CD14-positive monocyte (primary cell): ENCODE data around the gene KIRREL3. TPM values are rescaled to one million over a fixed set of nuclear protein-coding genes. Genes with fewer than 3 reads are reported as not detected.

Source experiments
- DNase-seq, 3 donors: peaks; one replicate each; pipeline ENCODE4 v3.0.0-alpha.2; 2011 to 2022
- H2AFZ ChIP-seq: 2 replicates; pipeline ENCODE4 v1.6.0; 2012; ENCODE audit warnings: mild to moderate bottlenecking, low read depth, low read length, inconsistent platforms; ENCODE audit not compliant: insufficient read depth, poor library complexity, severe bottlenecking
- H3K27ac ChIP-seq, 2 donors: 1 replicate in 1 of 2; 2 replicates in 1 of 2; pipeline ENCODE4 v1.5.1; 2012 to 2013; ENCODE audit warnings: low read length in 2 of 2, control low read depth in 1 of 2, inconsistent platforms in 1 of 2, low read depth in 1 of 2, mild to moderate bottlenecking in 1 of 2
- H3K27me3 ChIP-seq, 2 donors: one replicate each; pipeline versions ENCODE4 v1.6.0 to v1.6.1; 2011 to 2013; ENCODE audit warnings: low read length in 2 of 2; ENCODE audit not compliant: control insufficient read depth in 2 of 2, insufficient read depth in 2 of 2
- H3K36me3 ChIP-seq, 2 donors: replicated peaks in 1 of 2; 1 replicate in 1 of 2; 2 replicates in 1 of 2; pipeline versions ENCODE4 v1.5.1 to v1.6.1; 2012 to 2013; ENCODE audit warnings: low read length in 2 of 2, control low read depth in 1 of 2, inconsistent platforms in 1 of 2, mild to moderate bottlenecking in 1 of 2; ENCODE audit not compliant: insufficient read depth in 2 of 2, control insufficient read depth in 1 of 2
- H3K4me1 ChIP-seq, 2 donors: 1 replicate in 1 of 2; 2 replicates in 1 of 2; pipeline versions ENCODE4 v1.5.1 to v1.6.1; 2012 to 2013; ENCODE audit warnings: low read length in 2 of 2, control low read depth in 1 of 2, inconsistent platforms in 1 of 2, mild to moderate bottlenecking in 1 of 2, moderate library complexity in 1 of 2; ENCODE audit not compliant: insufficient read depth in 2 of 2, control insufficient read depth in 1 of 2
- H3K4me2 ChIP-seq: replicated peaks from 2 replicates; pipeline ENCODE3; 2012; ENCODE audit warnings: low read length, moderate library complexity, mild to moderate bottlenecking; ENCODE audit not compliant: poor library complexity, severe bottlenecking; ENCODE audit errors: extremely low read depth
- H3K4me3 ChIP-seq, 3 experiments: fragments of 200-600 bp in 1 of 3; sonication (generic) in 1 of 3; replicated peaks in 1 of 3; 1 replicate in 2 of 3; 2 replicates in 1 of 3; pipeline ENCODE4 v1.5.1; 2011 to 2013; ENCODE audit warnings: low read length in 3 of 3, mild to moderate bottlenecking in 3 of 3, control low read depth in 2 of 3, low read depth in 2 of 3, inconsistent platforms in 1 of 3, moderate library complexity in 1 of 3
- H3K79me2 ChIP-seq: 2 replicates; pipeline ENCODE4 v1.6.0; 2012; ENCODE audit warnings: mild to moderate bottlenecking, control low read depth, inconsistent platforms, low read length, moderate library complexity; ENCODE audit not compliant: insufficient read depth
- H3K9ac ChIP-seq: 2 replicates; pipeline ENCODE4 v1.6.0; 2017; ENCODE audit warnings: low read length, mild to moderate bottlenecking; ENCODE audit not compliant: insufficient read depth, poor library complexity, severe bottlenecking
- H3K9me3 ChIP-seq, 2 donors: replicated peaks in 1 of 2; 1 replicate in 1 of 2; 2 replicates in 1 of 2; pipeline versions ENCODE4 v1.5.1 to v1.6.1; 2012 to 2013; ENCODE audit warnings: low read length in 2 of 2, control low read depth in 1 of 2; ENCODE audit not compliant: control insufficient read depth in 1 of 2, insufficient read depth in 1 of 2
- H4K20me1 ChIP-seq: 2 replicates; pipeline ENCODE4 v1.6.0; 2012; ENCODE audit warnings: mild to moderate bottlenecking, low read length, control low read depth, moderate library complexity; ENCODE audit not compliant: insufficient read depth
- H3K27ac Mint-ChIP-seq, 7 donors: one replicate each; pipeline ENCODE4 v1.8.0; 2020; ENCODE audit warnings: mild to moderate bottlenecking in 7 of 7, mixed read lengths in 7 of 7, moderate library complexity in 6 of 7, inconsistent platforms in 2 of 7
- H3K27me3 Mint-ChIP-seq, 3 donors: one replicate each; pipeline ENCODE4 v1.8.0; 2021 to 2022; ENCODE audit warnings: low read depth in 3 of 3, mild to moderate bottlenecking in 3 of 3, mixed read lengths in 3 of 3, moderate library complexity in 3 of 3, inconsistent platforms in 1 of 3
- H3K36me3 Mint-ChIP-seq, 2 donors: one replicate each; pipeline ENCODE4 v1.8.0; 2020; ENCODE audit warnings: mixed read lengths in 2 of 2, inconsistent platforms in 1 of 2, mild to moderate bottlenecking in 1 of 2
- H3K4me1 Mint-ChIP-seq: one replicate; pipeline ENCODE4 v1.8.0; 2020; ENCODE audit warnings: mild to moderate bottlenecking, mixed read lengths
- H3K4me3 Mint-ChIP-seq, 2 donors: one replicate each; pipeline ENCODE4 v1.8.0; 2020; ENCODE audit warnings: mild to moderate bottlenecking in 2 of 2, mixed read lengths in 2 of 2, moderate library complexity in 1 of 2
- H3K9me3 Mint-ChIP-seq, 7 donors: one replicate each; pipeline ENCODE4 v1.8.0; 2020 to 2022; ENCODE audit warnings: mixed read lengths in 7 of 7, mild to moderate bottlenecking in 6 of 7, moderate library complexity in 6 of 7, inconsistent platforms in 2 of 7
- WGBS: methylation state at CpG from one replicate; pipeline ENCODE4 v1.1.5; 2013; ENCODE audit warnings: missing lambda C conversion rate; ENCODE audit not compliant: insufficient coverage; 5-methylcytosine and 5-hydroxymethylcytosine counted together
- intact Hi-C, 2 donors: fragments of 100-400 bp; cut with micrococcal nuclease; formaldehyde crosslinking; loops; one replicate each; pipeline versions ENCODE4 v1.15.0 to v1.15.1; 2023
- polyA plus RNA-seq, 3 donors: library from polyadenylated mRNA; depleted of rRNA in 1 of 3; unstranded in 2 of 3; stranded (reverse) in 1 of 3; fragments of 300-500 nt in 2 of 3; fragments of >200 nt in 1 of 3; fragmentation: Illumina TruSeq in 2 of 3; gene quantifications; 1 replicate in 2 of 3; 2 replicates in 1 of 3; pipeline ENCODE4 v1.2.3, GENCODE V29; 2012 to 2021
- TF ChIP-seq, protein P1 (sequence below): fragments of 200-600 bp; IDR thresholded peaks from one replicate; pipeline ENCODE4 v1.8.0; 2022; ENCODE audit warnings: antibody characterized with exemption, mild to moderate bottlenecking

Gene KIRREL3
- polyA plus RNA-seq, 3 donors = not detected

DNA sequence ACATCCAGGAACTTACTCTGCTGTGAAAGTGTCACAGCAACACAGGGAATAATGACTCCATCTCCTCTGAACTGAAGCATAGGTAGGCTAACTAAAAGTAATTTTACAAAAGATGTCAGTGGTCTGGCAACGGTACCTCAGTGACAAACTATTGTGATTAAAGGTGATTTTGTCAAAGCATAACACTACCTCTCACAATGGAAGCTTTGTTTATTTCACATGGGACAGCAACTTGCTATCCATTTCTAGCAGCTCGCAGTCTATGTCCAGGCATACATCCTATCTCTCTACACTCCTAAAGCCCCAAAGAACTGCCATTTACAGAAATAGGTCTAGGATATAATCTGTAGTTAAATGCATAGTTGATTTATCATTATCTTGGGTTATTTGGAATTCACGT, 163.0 kb downstream of the KIRREL3 start:
- Histone ChIP-seq H2AFZ (no peak overlapping the region), H3K4me2 (no peak overlapping the region), H3K9ac (no peak overlapping the region), H3K27me3 (no peaks in the 10 kb centered on the region), H3K36me3 (no peaks in the 10 kb centered on the region), H3K27ac (no peak overlapping the region), H4K20me1 (no peaks in the 10 kb centered on the region), H3K4me3 (no peak overlapping the region), H3K79me2 (no peaks in the 10 kb centered on the region), H3K4me1 (no peaks in the 10 kb centered on the region), H3K9me3 (no peaks in the 10 kb centered on the region)
- H3K4me1 Mint-ChIP-seq = no peaks in the 10 kb centered on the region
- DNase-seq = no peak
- TF ChIP-seq, protein P1, sequence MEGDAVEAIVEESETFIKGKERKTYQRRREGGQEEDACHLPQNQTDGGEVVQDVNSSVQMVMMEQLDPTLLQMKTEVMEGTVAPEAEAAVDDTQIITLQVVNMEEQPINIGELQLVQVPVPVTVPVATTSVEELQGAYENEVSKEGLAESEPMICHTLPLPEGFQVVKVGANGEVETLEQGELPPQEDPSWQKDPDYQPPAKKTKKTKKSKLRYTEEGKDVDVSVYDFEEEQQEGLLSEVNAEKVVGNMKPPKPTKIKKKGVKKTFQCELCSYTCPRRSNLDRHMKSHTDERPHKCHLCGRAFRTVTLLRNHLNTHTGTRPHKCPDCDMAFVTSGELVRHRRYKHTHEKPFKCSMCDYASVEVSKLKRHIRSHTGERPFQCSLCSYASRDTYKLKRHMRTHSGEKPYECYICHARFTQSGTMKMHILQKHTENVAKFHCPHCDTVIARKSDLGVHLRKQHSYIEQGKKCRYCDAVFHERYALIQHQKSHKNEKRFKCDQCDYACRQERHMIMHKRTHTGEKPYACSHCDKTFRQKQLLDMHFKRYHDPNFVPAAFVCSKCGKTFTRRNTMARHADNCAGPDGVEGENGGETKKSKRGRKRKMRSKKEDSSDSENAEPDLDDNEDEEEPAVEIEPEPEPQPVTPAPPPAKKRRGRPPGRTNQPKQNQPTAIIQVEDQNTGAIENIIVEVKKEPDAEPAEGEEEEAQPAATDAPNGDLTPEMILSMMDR = no peak
- no peaks in the 10 kb centered on the region for H3K36me3 Mint-ChIP-seq
- intact Hi-C loops = no loop called here
- peaks cover 0 to 4% (median 4%) of the 10 kb centered on the region in 3 donors for H3K27me3 Mint-ChIP-seq
- H3K27ac Mint-ChIP-seq = no peak overlapping the region
- peaks cover 0 to 6% (median 0%) of the 10 kb centered on the region in 7 donors for H3K9me3 Mint-ChIP-seq
- H3K4me3 Mint-ChIP-seq = no peak overlapping the region
- no CpG with 5 or more reads among the region's 3 CpGs for WGBS

DNA sequence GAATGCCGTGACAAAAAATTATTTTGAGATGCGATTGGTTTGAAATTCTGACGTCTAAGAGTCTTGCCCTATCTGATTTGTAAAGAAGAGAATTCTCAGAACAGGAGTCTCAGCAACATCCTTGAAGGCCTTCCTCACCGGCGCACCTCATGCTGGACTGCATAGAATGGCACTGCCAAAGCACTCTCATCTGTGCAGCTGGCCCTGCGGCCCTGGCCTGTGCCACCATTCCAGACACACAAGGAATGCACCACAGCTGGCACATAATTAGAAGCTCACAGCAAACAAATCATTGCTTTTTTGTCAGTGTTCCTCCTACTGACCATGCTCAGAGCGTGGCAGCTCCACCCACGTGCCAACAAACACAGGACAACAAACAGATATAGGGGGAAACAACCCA, 166.0 kb downstream of the KIRREL3 start:
- WGBS = 96% methylated on average over 6 of the region's 8 CpGs

More for the DNA sequence above, 166.0 kb downstream of the KIRREL3 start:
- Histone ChIP-seq H3K79me2 (no peaks in the 10 kb centered on the region), H3K27me3 (no peaks in the 10 kb centered on the region), H3K4me3 (no peak overlapping the region), H3K36me3 (no peaks in the 10 kb centered on the region), H3K9me3 (no peaks in the 10 kb centered on the region), H3K4me1 (no peaks in the 10 kb centered on the region), H3K27ac (no peak overlapping the region), H2AFZ (no peak overlapping the region), H3K4me2 (no peak overlapping the region), H3K9ac (no peak overlapping the region), H4K20me1 (no peaks in the 10 kb centered on the region)
- peaks cover 0 to 6% (median 0%) of the 10 kb centered on the region in 7 donors for H3K9me3 Mint-ChIP-seq
- no peak overlapping the region for H3K4me3 Mint-ChIP-seq
- intact Hi-C loops = no loop called here
- H3K27me3 Mint-ChIP-seq = peaks cover 0 to 4% (median 1%) of the 10 kb centered on the region in 3 donors
- no peak overlapping the region for H3K27ac Mint-ChIP-seq
- TF ChIP-seq, protein P1 = no peak
- DNase-seq = no peak
- no peaks in the 10 kb centered on the region for H3K4me1 Mint-ChIP-seq
- H3K36me3 Mint-ChIP-seq = no peaks in the 10 kb centered on the region
